GM19239 (cell line): ENCODE data around the gene HPCAL1.
"Not testable (repeated sequence)": the region's sequence is repeated elsewhere in the genome, so short reads cannot be mapped to it uniquely, and the experiment has no call there.

ENCODE experiments used
- DNase-seq: peaks from one replicate; pipeline ENCODE4 v3.0.0; 2011; ENCODE audit warnings: low spot score; ENCODE audit not compliant: insufficient read length
- FAIRE-seq: peaks from 2 replicates; lab custom pipeline; 2011; peaks lifted over from hg19 to GRCh38; lab: Jason Lieb, UNC

Gene HPCAL1

GRCh38 chr2:10431797-10432196 lies 129.1 kb downstream of the HPCAL1 start:
- FAIRE-seq (no peak), DNase-seq (no peak)

GRCh38 chr2:10432311-10433181 lies 129.8 kb downstream of the HPCAL1 start:
- no peak for DNase-seq
- no peak for FAIRE-seq

- no peak for DNase-seq
Measured at GRCh38 chr2:10433264-10433946, 130.7 kb downstream of the HPCAL1 start.

GRCh38 chr2:10433947-10434885 lies 131.5 kb downstream of the HPCAL1 start:
- no peak for FAIRE-seq
- DNase-seq, result no peak

More at GRCh38 chr2:10433264-10433946, 130.7 kb downstream of the HPCAL1 start:
- no peak for FAIRE-seq

- peak; percentile 97 for FAIRE-seq
- peak; percentile 91 for DNase-seq
Measured at GRCh38 chr2:10434886-10435819, 132.4 kb downstream of the HPCAL1 start.

GRCh38 chr2:10435820-10436204 lies 133.1 kb downstream of the HPCAL1 start:
- DNase-seq (no peak), FAIRE-seq (no peak)

- no peak for DNase-seq
- FAIRE-seq, result no peak
Measured at GRCh38 chr2:10436583-10437110, 133.9 kb downstream of the HPCAL1 start.

GRCh38 chr2:10437806-10438205 lies 135.1 kb downstream of the HPCAL1 start:
- FAIRE-seq, result no peak

GRCh38 chr2:10438688-10439087 lies 136.0 kb downstream of the HPCAL1 start:
- FAIRE-seq (no peak), DNase-seq (no peak)

More at GRCh38 chr2:10437806-10438205, 135.1 kb downstream of the HPCAL1 start:
- no peak for DNase-seq

GRCh38 chr2:10439185-10439879 lies 136.6 kb downstream of the HPCAL1 start:
- FAIRE-seq (no peak), DNase-seq (no peak)

- FAIRE-seq (no peak), DNase-seq (no peak)
Measured at GRCh38 chr2:10439971-10440370, 137.3 kb downstream of the HPCAL1 start.

GRCh38 chr2:10440736-10441135 lies 138.0 kb downstream of the HPCAL1 start:
- FAIRE-seq, result no peak
- no peak for DNase-seq

GRCh38 chr2:10441948-10442347 lies 139.2 kb downstream of the HPCAL1 start:
- no peak for DNase-seq
- no peak for FAIRE-seq

GRCh38 chr2:10442469-10443126 lies 139.9 kb downstream of the HPCAL1 start:
- FAIRE-seq, DNase-seq: not testable (repeated sequence)

- DNase-seq (no peak), FAIRE-seq (no peak)
Measured at GRCh38 chr2:10444463-10444862, 141.8 kb downstream of the HPCAL1 start.

- FAIRE-seq (peak; percentile 8), DNase-seq (no peak)
Measured at GRCh38 chr2:10446631-10447030, 143.9 kb downstream of the HPCAL1 start.

- no peak for DNase-seq
- FAIRE-seq, result peak; percentile 85
Measured at GRCh38 chr2:10447300-10447894, 144.7 kb downstream of the HPCAL1 start.
